Tibial nerve (tissue), 4 donors: ENCODE results near the gene VWA8.

Experiments
- CTCF ChIP-seq, 5 experiments: fragments of 200-600 bp in 3 of 5; fragments of 450-650 bp in 2 of 5; sonication (generic) in 3 of 5; IDR thresholded peaks; one replicate each; pipeline ENCODE4 v1.5.1; 2016 to 2019; ENCODE audit warnings: antibody characterized with exemption in 5 of 5, mild to moderate bottlenecking in 3 of 5, moderate library complexity in 2 of 5
- EP300 ChIP-seq, 2 donors: sonication (generic); formaldehyde crosslinking; IDR thresholded peaks; one replicate each; pipeline ENCODE4 v1.6.1; 2017; ENCODE audit warnings: antibody characterized with exemption in 2 of 2, mild to moderate bottlenecking in 1 of 2
- POLR2A ChIP-seq, 2 donors: fragments of 450-650 bp; IDR thresholded peaks; one replicate each; pipeline ENCODE4 v1.6.1; 2017; ENCODE audit warnings: antibody characterized with exemption in 2 of 2, mild to moderate bottlenecking in 2 of 2, moderate library complexity in 2 of 2

GRCh38 chr13:41764558-41764957 lies 196.4 kb downstream of the VWA8 start:
- TF ChIP-seq CTCF (IDR thresholded peaks at IDR 0.05) (no peak), POLR2A (IDR thresholded peaks at IDR 0.05) (no peak), EP300 (IDR thresholded peaks at IDR 0.05) (no peak)
